ENCODE measurements around the gene BACE2. TPM values are rescaled to one million over a fixed set of nuclear protein-coding genes. Genes with fewer than 3 reads are reported as not detected.

BACE2 gene
- polyA plus RNA-seq, 1 donor (not counting 4 experiments of a cell fraction or from before 2014, with no cell fraction given) = 130 TPM

DNA sequence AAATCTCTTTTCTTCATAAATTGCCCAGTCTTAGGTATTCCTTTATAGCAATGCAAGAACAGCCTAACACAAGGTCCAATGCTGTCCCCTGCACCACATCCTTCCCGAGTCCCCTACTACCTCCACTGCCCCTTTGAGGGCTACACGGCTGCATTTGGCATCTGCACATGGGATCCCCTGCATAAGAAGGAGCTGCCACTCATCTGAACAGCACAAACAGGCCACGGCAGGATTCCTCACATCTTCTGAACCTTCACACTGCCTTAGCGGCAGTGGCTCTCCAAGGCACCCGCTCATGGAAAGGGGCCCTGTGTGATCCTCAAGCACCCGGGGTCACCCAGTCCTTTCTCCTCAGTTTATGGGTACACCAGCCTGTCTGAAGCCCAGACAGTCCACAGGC, 29.2 kb upstream of the BACE2 start:
- Histone ChIP-seq H4K20me1 (ENCODE audit: control insufficient read depth, extremely low read depth, insufficient read depth, low read length) (no peaks in the 10 kb centered on the region), H3K4me1 (ENCODE audit: control insufficient read depth, extremely low read depth, insufficient read depth, low read length) (peaks cover 22% of the 10 kb centered on the region), H3K36me3 (ENCODE audit: control insufficient read depth in 2 of 2, extremely low read depth in 1 of 2, insufficient read depth in 2 of 2, low read length in 2 of 2) (no peaks in the 10 kb centered on the region), H3K79me2 (ENCODE audit: control insufficient read depth, insufficient read depth, low read length) (no peaks in the 10 kb centered on the region), H3K4me3 (ENCODE audit: control insufficient read depth in 2 of 3, extremely low read depth in 1 of 3, insufficient read depth in 2 of 3, low read depth in 1 of 3, low read length in 3 of 3) (no peak overlapping the region), H3K27me3 (ENCODE audit: control insufficient read depth, extremely low read depth, insufficient read depth, low read length) (no peaks in the 10 kb centered on the region), H3K9me3 (ENCODE audit: control insufficient read depth, low read depth, low read length) (no peaks in the 10 kb centered on the region), H3K27ac (ENCODE audit: control insufficient read depth, insufficient read depth, low read length) (no peak overlapping the region), H2AFZ (ENCODE audit: control insufficient read depth, low read length) (no peak overlapping the region), H3K4me2 (ENCODE audit: control insufficient read depth, extremely low read depth, insufficient read depth, low read depth, low read length) (no peak overlapping the region), H3K9ac (ENCODE audit: control insufficient read depth, extremely low read depth, insufficient read depth, low read length) (no peak overlapping the region), H3K9me1 (ENCODE audit: control insufficient read depth, extremely low read depth, insufficient read depth, low read length) (no peaks in the 10 kb centered on the region)
- dilution Hi-C loops (cut with MboI; ENCODE audit: extremely low pct_ligation_motif_present, low sequenced_read_pairs) = no loop called here
- TF ChIP-seq, protein P1, sequence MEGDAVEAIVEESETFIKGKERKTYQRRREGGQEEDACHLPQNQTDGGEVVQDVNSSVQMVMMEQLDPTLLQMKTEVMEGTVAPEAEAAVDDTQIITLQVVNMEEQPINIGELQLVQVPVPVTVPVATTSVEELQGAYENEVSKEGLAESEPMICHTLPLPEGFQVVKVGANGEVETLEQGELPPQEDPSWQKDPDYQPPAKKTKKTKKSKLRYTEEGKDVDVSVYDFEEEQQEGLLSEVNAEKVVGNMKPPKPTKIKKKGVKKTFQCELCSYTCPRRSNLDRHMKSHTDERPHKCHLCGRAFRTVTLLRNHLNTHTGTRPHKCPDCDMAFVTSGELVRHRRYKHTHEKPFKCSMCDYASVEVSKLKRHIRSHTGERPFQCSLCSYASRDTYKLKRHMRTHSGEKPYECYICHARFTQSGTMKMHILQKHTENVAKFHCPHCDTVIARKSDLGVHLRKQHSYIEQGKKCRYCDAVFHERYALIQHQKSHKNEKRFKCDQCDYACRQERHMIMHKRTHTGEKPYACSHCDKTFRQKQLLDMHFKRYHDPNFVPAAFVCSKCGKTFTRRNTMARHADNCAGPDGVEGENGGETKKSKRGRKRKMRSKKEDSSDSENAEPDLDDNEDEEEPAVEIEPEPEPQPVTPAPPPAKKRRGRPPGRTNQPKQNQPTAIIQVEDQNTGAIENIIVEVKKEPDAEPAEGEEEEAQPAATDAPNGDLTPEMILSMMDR (optimal IDR thresholded peaks at IDR 0.05 in 1 of 3, IDR thresholded peaks at IDR 0.05 in 1 of 3, conservative IDR thresholded peaks at IDR 0.05 in 1 of 3; ENCODE audit: extremely low read depth in 1 of 3, insufficient read depth in 2 of 3, low read length in 3 of 3) = no peak
- no peak for TF ChIP-seq EZH2 (IDR thresholded peaks at IDR 0.05; ENCODE audit: low read length)
- FAIRE-seq (no peak), DNase-seq (ENCODE audit: low read depth, low spot score) (no peak)

DNA sequence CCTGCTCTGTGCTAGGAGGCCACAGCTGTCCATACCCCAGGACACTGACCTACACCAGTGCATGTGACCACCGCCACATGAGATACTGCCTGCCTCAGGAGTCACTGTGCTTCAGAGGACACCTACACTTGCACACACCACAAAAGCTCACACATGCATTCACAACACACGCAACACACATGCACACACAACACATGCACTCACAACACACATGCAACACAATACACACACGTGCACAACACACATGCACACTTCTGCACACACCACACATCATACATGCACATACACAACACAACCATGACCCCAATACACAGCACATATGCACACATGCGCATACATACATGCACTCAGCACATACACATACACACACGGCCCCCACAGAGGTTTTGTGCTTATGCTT, 28.7 kb upstream of the BACE2 start:
- no peak overlapping the region for H3K4me3 ChIP-seq (ENCODE audit: control insufficient read depth in 2 of 3, extremely low read depth in 1 of 3, insufficient read depth in 2 of 3, low read depth in 1 of 3, low read length in 3 of 3)
- FAIRE-seq (peak; percentile 36), DNase-seq (ENCODE audit: low read depth, low spot score) (no peak)
- no peak overlapping the region for H3K4me2 ChIP-seq (ENCODE audit: control insufficient read depth, extremely low read depth, insufficient read depth, low read depth, low read length)
- H3K36me3 ChIP-seq (ENCODE audit: control insufficient read depth in 2 of 2, extremely low read depth in 1 of 2, insufficient read depth in 2 of 2, low read length in 2 of 2) = no peaks in the 10 kb centered on the region
- H3K27me3 ChIP-seq (ENCODE audit: control insufficient read depth, extremely low read depth, insufficient read depth, low read length) = no peaks in the 10 kb centered on the region
- no peak for TF ChIP-seq EZH2 (IDR thresholded peaks at IDR 0.05; ENCODE audit: low read length)
- TF ChIP-seq, protein P1 (optimal IDR thresholded peaks at IDR 0.05 in 1 of 3, IDR thresholded peaks at IDR 0.05 in 1 of 3, conservative IDR thresholded peaks at IDR 0.05 in 1 of 3; ENCODE audit: extremely low read depth in 1 of 3, insufficient read depth in 2 of 3, low read length in 3 of 3) = no peak
- H3K4me1 ChIP-seq (ENCODE audit: control insufficient read depth, extremely low read depth, insufficient read depth, low read length) = peaks cover 22% of the 10 kb centered on the region
- no peaks in the 10 kb centered on the region for H3K9me1 ChIP-seq (ENCODE audit: control insufficient read depth, extremely low read depth, insufficient read depth, low read length)
- no peaks in the 10 kb centered on the region for H3K9me3 ChIP-seq (ENCODE audit: control insufficient read depth, low read depth, low read length)
- dilution Hi-C loops (cut with MboI; ENCODE audit: extremely low pct_ligation_motif_present, low sequenced_read_pairs) = no loop called here
- H4K20me1 ChIP-seq (ENCODE audit: control insufficient read depth, extremely low read depth, insufficient read depth, low read length) = no peaks in the 10 kb centered on the region
- H3K27ac ChIP-seq (ENCODE audit: control insufficient read depth, insufficient read depth, low read length) = no peak overlapping the region
- no peak overlapping the region for H3K9ac ChIP-seq (ENCODE audit: control insufficient read depth, extremely low read depth, insufficient read depth, low read length)
- no peaks in the 10 kb centered on the region for H3K79me2 ChIP-seq (ENCODE audit: control insufficient read depth, insufficient read depth, low read length)
- H2AFZ ChIP-seq (ENCODE audit: control insufficient read depth, low read length) = no peak overlapping the region

Measured in keratinocyte (primary cell).